Stomach smooth muscle (tissue), 2 donors: ENCODE measurements around the gene CARS1.

Experiments
- H3K27ac ChIP-seq: one replicate; pipeline ENCODE4 v1.7.0; 2013; ENCODE audit warnings: mild to moderate bottlenecking, low read length, inconsistent platforms
- H3K27me3 ChIP-seq, 2 donors: one replicate each; pipeline ENCODE4 v1.7.0; 2013; ENCODE audit warnings: low read length in 2 of 2; ENCODE audit not compliant: insufficient read depth in 2 of 2, control insufficient read depth in 1 of 2
- H3K36me3 ChIP-seq, 2 donors: one replicate each; pipeline ENCODE4 v1.7.0; 2013; ENCODE audit warnings: low read length in 2 of 2; ENCODE audit not compliant: control insufficient read depth in 2 of 2, insufficient read depth in 2 of 2
- H3K4me1 ChIP-seq: one replicate; pipeline ENCODE4 v1.7.0; 2013; ENCODE audit warnings: low read length; ENCODE audit not compliant: control insufficient read depth, insufficient read depth
- H3K4me3 ChIP-seq, 2 donors: one replicate each; pipeline ENCODE4 v1.7.0; 2013; ENCODE audit warnings: low read length in 2 of 2
- H3K9ac ChIP-seq, 2 donors: one replicate each; pipeline ENCODE4 v1.7.0; 2013; ENCODE audit warnings: low read length in 2 of 2, mild to moderate bottlenecking in 1 of 2
- H3K9me3 ChIP-seq, 2 donors: one replicate each; pipeline ENCODE4 v1.7.0; 2013; ENCODE audit warnings: low read length in 2 of 2; ENCODE audit not compliant: control insufficient read depth in 2 of 2
- donor health status: healthy.
- donor health status: Pancreatic carcinoma.

The CARS1 gene

GRCh38 chr11:3006505-3007260 lies 50.5 kb downstream of the CARS1 start:
- H3K4me3 ChIP-seq: no peak overlapping the region
- H3K4me1 ChIP-seq: peaks cover 8% of the 10 kb centered on the region
- H3K9me3 ChIP-seq: no peaks in the 10 kb centered on the region
- H3K27me3 ChIP-seq: no peaks in the 10 kb centered on the region
- H3K9ac ChIP-seq: no peak overlapping the region
- H3K36me3 ChIP-seq: peaks cover 48 to 49% of the 10 kb centered on the region in 2 donors
- no peak overlapping the region for H3K27ac ChIP-seq

- peaks cover 27% of the 10 kb centered on the region for H3K4me1 ChIP-seq
- no peaks in the 10 kb centered on the region for H3K9me3 ChIP-seq
- H3K9ac ChIP-seq: no peak overlapping the region
- H3K4me3 ChIP-seq: no peak overlapping the region
- H3K27ac ChIP-seq: no peak overlapping the region
- no peaks in the 10 kb centered on the region for H3K27me3 ChIP-seq
- peaks cover 34 to 35% of the 10 kb centered on the region in 2 donors for H3K36me3 ChIP-seq
Observed at GRCh38 chr11:3004481-3004880, 52.7 kb downstream of the CARS1 start.

GRCh38 chr11:3003396-3004231 lies 53.6 kb downstream of the CARS1 start:
- Histone ChIP-seq H3K27me3 (no peaks in the 10 kb centered on the region), H3K9ac (no peak overlapping the region), H3K36me3 (peaks cover 27 to 28% of the 10 kb centered on the region in 2 donors), H3K27ac (no peak overlapping the region), H3K9me3 (no peaks in the 10 kb centered on the region), H3K4me1 (peaks cover 27% of the 10 kb centered on the region), H3K4me3 (no peak overlapping the region)

DNA sequence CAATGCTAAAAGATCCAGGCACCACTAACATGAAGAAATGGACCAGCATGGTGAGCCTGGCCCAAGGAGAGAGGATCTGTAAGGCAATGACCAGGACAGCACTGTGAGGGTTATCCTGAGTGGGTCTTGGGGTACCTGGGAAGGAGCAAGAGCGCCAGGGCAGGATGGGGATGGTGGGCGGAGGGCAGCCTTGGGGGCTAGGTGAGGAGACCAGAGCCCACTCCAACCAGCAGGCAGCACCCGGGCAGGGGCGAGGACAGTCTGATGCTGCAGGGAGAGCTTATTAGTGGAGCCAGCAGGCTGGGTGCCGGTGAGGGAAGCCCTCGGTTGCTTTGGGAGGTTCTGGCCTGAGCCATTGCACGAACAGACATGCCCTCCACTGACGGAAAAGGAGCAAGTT lies 54.4 kb downstream of the CARS1 start:
- Histone ChIP-seq H3K9ac (no peak overlapping the region), H3K27ac (no peak overlapping the region), H3K4me1 (peaks cover 27% of the 10 kb centered on the region), H3K9me3 (no peaks in the 10 kb centered on the region), H3K36me3 (peaks cover 26% of the 10 kb centered on the region in 2 donors), H3K27me3 (no peaks in the 10 kb centered on the region), H3K4me3 (no peak overlapping the region)

DNA sequence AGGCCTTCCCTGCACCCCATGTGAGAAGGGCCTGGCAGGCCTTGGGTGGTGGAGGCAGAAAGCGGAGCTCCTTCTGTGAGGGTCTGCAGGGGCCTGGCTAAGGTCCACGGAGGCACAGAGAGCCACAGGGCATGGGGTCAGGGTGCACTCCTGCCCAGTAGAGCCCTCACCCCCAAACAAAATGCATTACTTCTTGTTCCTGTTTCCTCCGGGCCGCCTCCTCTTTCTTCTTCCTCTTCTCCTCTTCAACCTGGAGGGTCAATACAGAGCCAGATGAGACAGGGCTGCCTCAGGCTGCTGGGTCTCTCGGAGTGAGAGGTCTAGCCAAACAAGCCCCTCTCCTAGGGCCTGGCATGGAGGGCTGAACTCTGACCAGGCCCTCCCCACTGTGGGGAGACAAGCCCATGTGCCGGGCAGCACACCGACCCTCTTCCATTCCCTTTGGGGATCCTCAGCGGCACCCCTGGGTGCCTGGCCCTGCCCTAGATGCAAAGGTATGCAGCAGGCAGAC lies 54.8 kb downstream of the CARS1 start:
- H3K4me3 ChIP-seq: no peak overlapping the region
- H3K4me1 ChIP-seq: peaks cover 27% of the 10 kb centered on the region
- no peak overlapping the region for H3K9ac ChIP-seq
- H3K9me3 ChIP-seq: no peaks in the 10 kb centered on the region
- H3K27me3 ChIP-seq: no peaks in the 10 kb centered on the region
- peaks cover 22 to 26% of the 10 kb centered on the region in 2 donors for H3K36me3 ChIP-seq
- peak overlapping the region; percentile 85 for H3K27ac ChIP-seq

- Histone ChIP-seq H3K9ac (peak overlapping the region; percentile 43 to 58), H3K4me3 (peak overlapping the region in 1 of 2 donors; percentile 29), H3K27ac (peak overlapping the region; percentile 85), H3K4me1 (peaks cover 27% of the 10 kb centered on the region), H3K36me3 (peaks cover 16 to 23% of the 10 kb centered on the region in 2 donors), H3K27me3 (no peaks in the 10 kb centered on the region), H3K9me3 (no peaks in the 10 kb centered on the region)
Observed at GRCh38 chr11:3001496-3001895, 55.7 kb downstream of the CARS1 start.

DNA sequence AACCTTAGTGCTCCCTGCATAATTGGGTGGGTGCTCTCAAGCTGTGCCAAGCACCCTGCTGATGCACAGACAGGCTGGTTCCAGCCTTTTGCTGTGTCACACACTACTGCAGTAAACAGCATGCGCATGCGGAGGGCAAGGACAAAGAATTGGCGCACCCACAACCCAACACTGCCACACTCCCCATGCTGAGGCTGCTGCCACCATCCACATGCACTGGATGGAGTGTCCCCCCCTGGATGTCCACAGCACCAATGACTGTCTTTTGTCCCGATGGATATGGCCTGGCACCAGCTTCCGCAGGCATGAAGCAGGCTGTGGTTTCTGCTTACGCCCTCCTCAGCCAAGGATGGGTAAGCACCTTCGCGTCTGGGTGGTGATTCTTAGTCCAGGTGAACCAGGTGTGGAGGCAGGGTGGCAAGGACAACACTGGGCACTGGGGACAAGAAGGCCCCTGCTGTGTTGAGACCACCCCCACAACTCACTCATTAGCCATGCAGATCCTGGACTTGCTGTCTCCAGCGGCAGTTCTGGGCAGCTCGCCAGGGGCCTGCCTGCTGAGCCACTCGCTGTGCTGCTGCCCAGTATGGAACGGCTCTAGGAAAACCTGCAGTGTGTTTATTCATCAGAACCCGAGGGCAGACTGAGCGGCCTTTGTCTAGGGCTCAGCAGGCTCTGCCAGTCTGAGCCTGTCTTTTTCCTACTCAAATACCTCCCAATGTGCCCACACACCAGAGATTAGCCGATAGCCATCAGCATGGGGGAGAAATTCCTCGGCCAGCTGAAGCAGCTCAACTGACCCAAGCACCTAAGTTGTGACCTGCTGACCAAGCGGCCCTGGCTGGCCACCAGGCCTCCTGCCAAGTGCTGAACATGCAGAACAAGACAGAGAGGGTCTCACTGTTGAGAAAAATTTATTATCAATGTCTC lies 56.9 kb downstream of the CARS1 start:
- Histone ChIP-seq H3K9me3 (no peaks in the 10 kb centered on the region), H3K4me3 (peak overlapping the region; percentile 23 to 35), H3K27ac (peak overlapping the region; percentile 85), H3K4me1 (peaks cover 27% of the 10 kb centered on the region), H3K27me3 (no peaks in the 10 kb centered on the region), H3K36me3 (peaks cover 14 to 20% of the 10 kb centered on the region in 2 donors), H3K9ac (peak overlapping the region; percentile 43 to 58)

DNA sequence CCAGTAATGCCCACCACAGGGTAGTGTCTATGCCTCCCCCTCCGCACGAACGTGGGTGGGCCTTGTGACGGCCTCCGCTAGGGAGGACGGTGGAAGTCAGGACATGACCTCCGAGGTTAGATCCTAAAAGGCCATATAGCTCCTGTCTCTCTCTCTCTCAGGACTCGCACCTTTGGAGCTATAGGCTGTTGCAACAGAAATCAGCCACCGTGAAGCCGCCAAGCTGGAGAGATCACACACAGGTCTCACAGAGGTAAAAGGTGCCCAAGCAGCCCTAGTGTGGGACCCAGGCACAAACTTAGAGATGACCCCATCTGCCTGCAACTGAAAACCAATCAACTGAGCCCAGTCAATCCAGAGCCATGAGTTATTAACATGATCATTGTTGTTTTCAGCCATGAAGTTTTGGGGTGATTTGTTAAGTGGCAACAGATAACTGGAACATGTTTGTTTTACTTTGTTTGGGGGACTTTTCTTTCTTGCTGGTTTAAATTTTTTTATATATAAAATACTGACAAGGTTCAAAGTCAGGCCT lies 57.7 kb downstream of the CARS1 start:
- H3K9ac ChIP-seq: no peak overlapping the region
- peaks cover 27% of the 10 kb centered on the region for H3K4me1 ChIP-seq
- no peak overlapping the region for H3K4me3 ChIP-seq
- peaks cover 10 to 20% of the 10 kb centered on the region in 2 donors for H3K36me3 ChIP-seq
- no peak overlapping the region for H3K27ac ChIP-seq
- no peaks in the 10 kb centered on the region for H3K9me3 ChIP-seq
- H3K27me3 ChIP-seq: no peaks in the 10 kb centered on the region

GRCh38 chr11:2998073-2998850 lies 59.0 kb downstream of the CARS1 start:
- Histone ChIP-seq H3K4me3 (no peak overlapping the region), H3K27me3 (no peaks in the 10 kb centered on the region), H3K9me3 (no peaks in the 10 kb centered on the region), H3K27ac (no peak overlapping the region), H3K4me1 (peaks cover 27% of the 10 kb centered on the region), H3K36me3 (peaks cover 0 to 9% of the 10 kb centered on the region in 2 donors), H3K9ac (no peak overlapping the region)
